Endothelial cell of umbilical vein (primary cell): Measurements from ENCODE around the gene ARPC3. TPM values are rescaled to one million over a fixed set of nuclear protein-coding genes. Genes with fewer than 3 reads are reported as not detected.

Experiments
- BruUV-seq: library from RNA; stranded (reverse); fragments of 400-500 nt; replicated peaks from 2 replicates; lab custom pipeline; 2021; lab: Mats Ljungman, UMichigan
- CTCF ChIA-PET: fragments of 300-600, 350-600 bp; sonication (Branson Sonifier 250); formaldehyde crosslinking; loops from one replicate; lab custom pipeline; 2021; ENCODE audit warnings: antibody characterized with exemption, inconsistent platforms; lab: Charles Lee
- POLR2A ChIA-PET: fragments of 300-600, 350-600 bp; sonication (Branson Sonifier 250); formaldehyde crosslinking; loops from one replicate; lab custom pipeline; 2021; ENCODE audit warnings: antibody characterized with exemption, inconsistent platforms; lab: Charles Lee
- DNase-seq: peaks from one replicate; pipeline ENCODE4 v3.0.0-alpha.2; 2011; ENCODE audit warnings: low read depth, low spot score
- FAIRE-seq: peaks from 2 replicates; lab custom pipeline; 2011; peaks lifted over from hg19 to GRCh38; lab: Jason Lieb, UNC
- H2AFZ ChIP-seq: 2 replicates; pipeline ENCODE4 v1.6.0; 2012; ENCODE audit warnings: low read depth, low read length, control low read depth, inconsistent platforms
- H3K27ac ChIP-seq: 2 replicates; pipeline ENCODE4 v1.5.1; 2011; ENCODE audit warnings: low read depth, mild to moderate bottlenecking, control low read depth, low read length, moderate library complexity; ENCODE audit not compliant: insufficient read depth
- H3K27me3 ChIP-seq, 2 experiments: 2 replicates each; pipeline versions ENCODE4 v1.6.0 to v1.6.1; 2011; ENCODE audit warnings: low read length in 2 of 2, mixed read lengths in 1 of 2; ENCODE audit not compliant: control insufficient read depth in 2 of 2, insufficient read depth in 2 of 2
- H3K36me3 ChIP-seq, 2 experiments: 2 replicates in 1 of 2; 3 replicates in 1 of 2; pipeline ENCODE4 v1.5.1; 2011; ENCODE audit warnings: low read length in 2 of 2, mild to moderate bottlenecking in 1 of 2, moderate library complexity in 1 of 2; ENCODE audit not compliant: control insufficient read depth in 2 of 2, insufficient read depth in 2 of 2; ENCODE audit errors: extremely low read depth in 1 of 2
- H3K4me1 ChIP-seq: 3 replicates; pipeline ENCODE4 v1.5.1; 2011; ENCODE audit warnings: mild to moderate bottlenecking, low read length; ENCODE audit not compliant: control insufficient read depth, insufficient read depth; ENCODE audit errors: extremely low read depth
- H3K4me2 ChIP-seq: 2 replicates; pipeline ENCODE4 v1.6.1; 2011; ENCODE audit warnings: low read length, control low read depth, mixed read lengths; ENCODE audit not compliant: insufficient read depth
- H3K4me3 ChIP-seq, 3 experiments: fragments of 200-600 bp in 1 of 3; sonication (generic), shearing (Covaris generic) in 1 of 3; replicated peaks in 1 of 3; 2 replicates each; pipeline ENCODE4 v1.5.1; 2011 to 2016; ENCODE audit warnings: control low read depth in 3 of 3, low read length in 3 of 3, mild to moderate bottlenecking in 2 of 3, inconsistent platforms in 1 of 3, low read depth in 1 of 3, moderate library complexity in 1 of 3; ENCODE audit not compliant: insufficient read depth in 1 of 3
- H3K79me2 ChIP-seq: 2 replicates; pipeline ENCODE4 v1.6.0; 2012; ENCODE audit warnings: low read length, inconsistent platforms; ENCODE audit not compliant: control insufficient read depth, insufficient read depth
- H3K9ac ChIP-seq: replicated peaks from 2 replicates; pipeline ENCODE3; 2011; ENCODE audit warnings: low read length, control low read depth; ENCODE audit not compliant: insufficient read depth; ENCODE audit errors: extremely low read depth
- H3K9me1 ChIP-seq: replicated peaks from 3 replicates; pipeline ENCODE4 v1.6.0; 2011; ENCODE audit warnings: mild to moderate bottlenecking, low read length; ENCODE audit not compliant: control insufficient read depth, insufficient read depth; ENCODE audit errors: extremely low read depth
- H3K9me3 ChIP-seq: replicated peaks from 2 replicates; pipeline ENCODE4 v1.5.1; 2012; ENCODE audit warnings: low read length, inconsistent platforms; ENCODE audit not compliant: control insufficient read depth, insufficient read depth
- H4K20me1 ChIP-seq: replicated peaks from 2 replicates; pipeline ENCODE3; 2011; ENCODE audit warnings: mild to moderate bottlenecking, low read length; ENCODE audit not compliant: control insufficient read depth, insufficient read depth; ENCODE audit errors: extremely low read depth
- EZH2 ChIP-seq: IDR thresholded peaks from 2 replicates; pipeline ENCODE4 v1.6.1; 2012; ENCODE audit warnings: borderline replicate concordance, low read depth, mild to moderate bottlenecking, moderate library complexity, low read length, inconsistent platforms; ENCODE audit not compliant: severe bottlenecking
- FOS ChIP-seq: IDR thresholded peaks from 2 replicates; pipeline ENCODE4 v1.6.1; 2011; ENCODE audit warnings: mild to moderate bottlenecking, low read length, moderate library complexity, borderline replicate concordance; ENCODE audit not compliant: insufficient read depth
- GATA2 ChIP-seq: IDR thresholded peaks from 2 replicates; pipeline ENCODE4 v1.7.0; 2011; ENCODE audit warnings: low read depth, mild to moderate bottlenecking, moderate library complexity, mixed read lengths, low read length; ENCODE audit not compliant: insufficient read length, insufficient read depth
- JUN ChIP-seq: IDR thresholded peaks from 2 replicates; pipeline ENCODE4 v1.6.1; 2011; ENCODE audit warnings: borderline replicate concordance, low read depth; ENCODE audit not compliant: insufficient read length, insufficient read depth
- MYC ChIP-seq: IDR thresholded peaks from one replicate; pipeline ENCODE4 v1.6.1; 2011; ENCODE audit warnings: mild to moderate bottlenecking, low read depth, low read length
- POLR2A ChIP-seq: IDR thresholded peaks from 2 replicates; pipeline ENCODE4 v1.6.1; 2012; ENCODE audit warnings: low read depth, mild to moderate bottlenecking, control low read depth, low read length
- POLR2AphosphoS5 ChIP-seq: IDR thresholded peaks from 2 replicates; pipeline ENCODE4 v1.6.1; 2012; ENCODE audit warnings: low read depth, mild to moderate bottlenecking, control low read depth, low read length, moderate library complexity; ENCODE audit not compliant: insufficient read depth
- dilution Hi-C: fragments of 300-500 bp; cut with MboI; formaldehyde crosslinking; loops from one replicate; pipeline ENCODE4 v1.15.0; 2019; ENCODE audit warnings: low sequenced_read_pairs; ENCODE audit not compliant: extremely low pct_ligation_motif_present
- intact Hi-C: fragments of 100-400 bp; cut with micrococcal nuclease; formaldehyde crosslinking; loops from one replicate; pipeline ENCODE4 v1.10.0; 2022
- polyA plus RNA-seq, 4 experiments: library from polyadenylated mRNA; depleted of rRNA in 3 of 4; stranded (reverse) in 3 of 4; unstranded in 1 of 4; fragments of >200 nt; gene quantifications; 2 replicates each; pipeline versions ENCODE4 v1.2.1 to v1.2.3, GENCODE V29; 2011 to 2012; ENCODE audit warnings: missing spikeins in 1 of 4
- total RNA-seq: library from RNA; stranded (reverse); gene quantifications from 2 replicates; pipeline ENCODE4 v1.2.3, GENCODE V29; 2021
- TF ChIP-seq, protein P1 (sequence below), 2 donors: IDR thresholded peaks; 1 replicate in 1 of 2; 2 replicates in 1 of 2; pipeline ENCODE4 v1.5.1; 2011; ENCODE audit warnings: low read length in 2 of 2, mild to moderate bottlenecking in 2 of 2, moderate library complexity in 2 of 2, control low read depth in 1 of 2, inconsistent platforms in 1 of 2, low read depth in 1 of 2; ENCODE audit not compliant: insufficient read depth in 1 of 2; ENCODE audit errors: extremely low read depth in 1 of 2
- TF ChIP-seq, protein P2 (sequence below): IDR thresholded peaks from 2 replicates; pipeline ENCODE4 v1.6.1; 2011; ENCODE audit not compliant: insufficient read depth, insufficient read length

ARPC3 gene
- total and polyA plus RNA-seq, 2 donors (not counting 3 experiments of a cell fraction or from before 2014, with no cell fraction given) = 92.8 to 304 TPM

DNA sequence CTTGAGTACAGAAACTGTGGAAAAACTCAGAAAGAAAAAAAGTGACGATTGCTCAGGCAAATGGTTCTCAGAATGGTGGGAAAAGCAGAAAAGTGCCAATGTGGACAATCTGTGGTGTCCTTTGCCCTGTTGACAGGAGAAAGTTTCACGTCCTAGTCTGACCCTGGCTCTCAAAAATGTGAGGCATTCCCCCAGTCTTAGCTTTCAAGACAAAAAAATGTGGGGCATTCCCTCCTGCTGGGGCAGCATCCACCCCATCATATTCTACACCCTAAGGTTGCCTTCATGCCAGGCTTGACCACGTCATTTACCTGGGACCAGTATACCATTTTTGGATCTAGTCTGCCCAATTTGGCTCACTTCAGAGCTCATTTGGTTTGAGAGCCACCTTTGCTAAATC, 25.9 kb downstream of the ARPC3 start:
- Histone ChIP-seq H3K79me2 (no peaks in the 10 kb centered on the region), H3K36me3 (no peaks in the 10 kb centered on the region), H3K4me2 (no peak overlapping the region), H3K4me1 (no peaks in the 10 kb centered on the region), H2AFZ (no peak overlapping the region), H3K9me1 (no peaks in the 10 kb centered on the region), H3K27me3 (peaks cover 6 to 7% of the 10 kb centered on the region in 2 experiments), H4K20me1 (no peaks in the 10 kb centered on the region), H3K27ac (no peak overlapping the region), H3K9me3 (no peaks in the 10 kb centered on the region), H3K4me3 (no peak overlapping the region), H3K9ac (no peak overlapping the region)
- ChIA-PET POLR2A (no interaction called here), CTCF (no interaction called here)
- intact Hi-C loops (no loop called here), dilution Hi-C loops (no loop called here)
- no peak for FAIRE-seq
- no peak for DNase-seq
- TF ChIP-seq FOS = no peak
- no TSS peak for BruUV-seq

DNA sequence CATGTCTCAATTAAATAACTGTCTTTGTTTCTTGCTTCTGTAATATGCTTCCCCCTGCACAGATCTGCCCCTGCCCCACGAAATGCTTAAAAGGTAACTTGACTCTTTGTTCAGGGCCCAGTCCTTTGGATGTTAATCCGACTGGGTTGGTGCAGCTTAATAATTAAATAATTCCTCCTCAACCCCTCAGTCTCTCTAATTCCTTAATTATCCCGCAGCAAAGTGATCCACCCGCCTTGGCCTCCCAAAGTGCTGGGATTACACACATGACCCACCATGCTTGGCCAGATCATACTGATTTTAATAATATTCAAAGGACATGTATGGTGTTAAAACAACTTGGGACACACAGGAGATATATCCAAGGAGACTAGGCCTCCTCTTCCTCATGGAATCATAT, 28.4 kb downstream of the ARPC3 start:
- ChIA-PET CTCF (interaction anchor here (0.8 to 2.9 kb wide), 3 partner anchors 10 to 22 kb away, joined by 3 to 30 read pairs (median 3); no protein-coding TSS in a partner anchor), POLR2A (no interaction called here)
- H3K9me3 ChIP-seq = no peaks in the 10 kb centered on the region
- H3K9ac ChIP-seq = no peak overlapping the region
- no peaks in the 10 kb centered on the region for H3K79me2 ChIP-seq
- H4K20me1 ChIP-seq = no peaks in the 10 kb centered on the region
- intact Hi-C loops = no loop called here
- peaks cover 6 to 11% of the 10 kb centered on the region in 2 experiments for H3K27me3 ChIP-seq
- no peaks in the 10 kb centered on the region for H3K4me1 ChIP-seq
- dilution Hi-C loops = no loop called here
- no TSS peak for BruUV-seq
- H3K4me3 ChIP-seq = no peak overlapping the region
- H3K36me3 ChIP-seq = no peaks in the 10 kb centered on the region
- DNase-seq = no peak
- no peak for TF ChIP-seq MYC
- no peak for TF ChIP-seq GATA2
- TF ChIP-seq, protein P1, sequence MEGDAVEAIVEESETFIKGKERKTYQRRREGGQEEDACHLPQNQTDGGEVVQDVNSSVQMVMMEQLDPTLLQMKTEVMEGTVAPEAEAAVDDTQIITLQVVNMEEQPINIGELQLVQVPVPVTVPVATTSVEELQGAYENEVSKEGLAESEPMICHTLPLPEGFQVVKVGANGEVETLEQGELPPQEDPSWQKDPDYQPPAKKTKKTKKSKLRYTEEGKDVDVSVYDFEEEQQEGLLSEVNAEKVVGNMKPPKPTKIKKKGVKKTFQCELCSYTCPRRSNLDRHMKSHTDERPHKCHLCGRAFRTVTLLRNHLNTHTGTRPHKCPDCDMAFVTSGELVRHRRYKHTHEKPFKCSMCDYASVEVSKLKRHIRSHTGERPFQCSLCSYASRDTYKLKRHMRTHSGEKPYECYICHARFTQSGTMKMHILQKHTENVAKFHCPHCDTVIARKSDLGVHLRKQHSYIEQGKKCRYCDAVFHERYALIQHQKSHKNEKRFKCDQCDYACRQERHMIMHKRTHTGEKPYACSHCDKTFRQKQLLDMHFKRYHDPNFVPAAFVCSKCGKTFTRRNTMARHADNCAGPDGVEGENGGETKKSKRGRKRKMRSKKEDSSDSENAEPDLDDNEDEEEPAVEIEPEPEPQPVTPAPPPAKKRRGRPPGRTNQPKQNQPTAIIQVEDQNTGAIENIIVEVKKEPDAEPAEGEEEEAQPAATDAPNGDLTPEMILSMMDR (IDR thresholded peaks at IDR 0.05; ENCODE audit: extremely low read depth in 1 of 2, insufficient read depth in 1 of 2, low read depth in 1 of 2, low read length in 2 of 2) = no peak
- TF ChIP-seq JUN = no peak
- TF ChIP-seq, protein P2, sequence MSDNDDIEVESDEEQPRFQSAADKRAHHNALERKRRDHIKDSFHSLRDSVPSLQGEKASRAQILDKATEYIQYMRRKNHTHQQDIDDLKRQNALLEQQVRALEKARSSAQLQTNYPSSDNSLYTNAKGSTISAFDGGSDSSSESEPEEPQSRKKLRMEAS = no peak
- no peak for TF ChIP-seq POLR2A
- no peak for TF ChIP-seq POLR2AphosphoS5
- no peak for TF ChIP-seq FOS
- TF ChIP-seq EZH2 = no peak
- H2AFZ ChIP-seq = no peak overlapping the region
- no peak overlapping the region for H3K27ac ChIP-seq
- no peaks in the 10 kb centered on the region for H3K9me1 ChIP-seq
- FAIRE-seq = no peak
- H3K4me2 ChIP-seq = no peak overlapping the region
